Measurements from ENCODE around the gene DENND2D. TPM values are rescaled to one million over a fixed set of nuclear protein-coding genes. Genes with fewer than 3 reads are reported as not detected.

The DENND2D gene
- total RNA-seq, 1 donor from 2014 or later = 4.4 TPM

DNA sequence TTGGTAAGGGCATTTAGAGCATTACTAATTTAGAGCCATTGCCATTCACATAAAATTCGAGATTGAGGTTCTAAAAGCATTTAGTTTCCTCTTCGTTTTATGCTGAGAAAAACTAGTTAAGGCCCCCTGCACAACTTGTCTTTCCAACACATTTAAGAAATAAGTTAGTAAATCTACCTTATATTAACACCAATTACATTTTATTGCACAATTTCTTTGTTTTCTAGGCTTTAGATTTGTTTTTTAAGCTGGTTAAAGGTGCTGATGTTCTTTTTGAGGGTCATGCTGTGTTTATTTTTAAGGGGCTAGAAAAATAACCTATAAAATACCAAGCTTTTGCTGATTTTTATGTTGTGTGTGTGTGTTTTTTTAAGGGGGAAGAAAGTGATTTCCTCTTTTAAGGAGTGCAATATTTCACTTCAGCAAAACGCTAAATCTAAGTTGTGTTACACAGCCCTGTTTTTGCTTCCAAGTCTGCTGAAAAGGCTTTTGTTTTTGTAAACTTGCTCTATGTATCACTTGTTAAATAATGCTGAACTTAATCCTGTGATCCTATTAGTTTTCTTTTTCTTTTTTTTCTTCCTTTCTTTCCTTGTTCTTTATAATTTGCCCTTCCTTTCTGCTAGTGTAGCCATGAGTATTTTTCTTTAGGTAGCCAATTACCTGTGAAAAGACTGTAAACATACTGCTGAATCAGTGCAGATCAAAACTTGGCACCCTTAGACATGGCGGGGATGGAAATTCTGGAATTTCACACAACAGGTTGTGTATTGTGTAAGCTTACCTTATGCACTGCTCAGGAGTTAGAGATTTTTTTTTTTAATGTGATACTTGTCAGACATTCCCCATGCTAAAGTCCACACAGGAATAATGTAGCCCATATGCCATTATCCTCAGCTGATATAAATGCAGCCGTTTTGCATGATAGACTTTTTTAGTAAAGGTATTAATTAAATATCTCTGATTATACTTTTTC, 58.9 kb downstream of the DENND2D start:
- H3K27ac ChIP-seq = no peak overlapping the region

DNA sequence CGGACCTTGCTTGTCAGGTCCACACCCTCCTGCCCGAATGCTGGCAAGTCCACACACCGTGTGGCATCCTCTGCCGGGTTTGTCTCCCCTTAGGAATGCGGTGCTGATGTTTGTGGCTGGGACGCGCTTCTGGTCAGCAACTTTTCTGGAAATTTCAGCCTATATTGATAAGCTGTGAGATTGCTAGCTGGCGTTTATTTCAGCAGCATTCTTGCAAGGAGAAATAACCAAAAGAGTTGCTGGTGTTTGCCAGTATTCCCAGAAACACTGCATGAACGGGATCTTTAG, 59.8 kb downstream of the DENND2D start:
- DNase-seq (ENCODE audit: low spot score in 2 of 2) = no peak
- no peaks in the 10 kb centered on the region for H3K27me3 ChIP-seq
- H3K4me1 ChIP-seq = peaks cover 0 to 15% of the 10 kb centered on the region in 2 donors
- H3K9me3 ChIP-seq = no peaks in the 10 kb centered on the region
- TF ChIP-seq, protein P1, sequence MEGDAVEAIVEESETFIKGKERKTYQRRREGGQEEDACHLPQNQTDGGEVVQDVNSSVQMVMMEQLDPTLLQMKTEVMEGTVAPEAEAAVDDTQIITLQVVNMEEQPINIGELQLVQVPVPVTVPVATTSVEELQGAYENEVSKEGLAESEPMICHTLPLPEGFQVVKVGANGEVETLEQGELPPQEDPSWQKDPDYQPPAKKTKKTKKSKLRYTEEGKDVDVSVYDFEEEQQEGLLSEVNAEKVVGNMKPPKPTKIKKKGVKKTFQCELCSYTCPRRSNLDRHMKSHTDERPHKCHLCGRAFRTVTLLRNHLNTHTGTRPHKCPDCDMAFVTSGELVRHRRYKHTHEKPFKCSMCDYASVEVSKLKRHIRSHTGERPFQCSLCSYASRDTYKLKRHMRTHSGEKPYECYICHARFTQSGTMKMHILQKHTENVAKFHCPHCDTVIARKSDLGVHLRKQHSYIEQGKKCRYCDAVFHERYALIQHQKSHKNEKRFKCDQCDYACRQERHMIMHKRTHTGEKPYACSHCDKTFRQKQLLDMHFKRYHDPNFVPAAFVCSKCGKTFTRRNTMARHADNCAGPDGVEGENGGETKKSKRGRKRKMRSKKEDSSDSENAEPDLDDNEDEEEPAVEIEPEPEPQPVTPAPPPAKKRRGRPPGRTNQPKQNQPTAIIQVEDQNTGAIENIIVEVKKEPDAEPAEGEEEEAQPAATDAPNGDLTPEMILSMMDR (IDR thresholded peaks at IDR 0.05) = no peak
- H3K27ac ChIP-seq = peak overlapping the region; percentile 90 to 98
- intact Hi-C loops (cut with DNase I) = loop anchor here (2.0 to 10.0 kb wide), 2 partner anchors 308 to 614 kb away; partner anchors contain the start of genes ATP5PB, DDX20 and WDR77
- H3K36me3 ChIP-seq = peaks cover 0 to 9% of the 10 kb centered on the region in 2 donors
- H3K4me3 ChIP-seq = peak overlapping the region; percentile 84 to 97

More for the DNA sequence above, 58.9 kb downstream of the DENND2D start:
- peaks cover 0 to 15% of the 10 kb centered on the region in 2 donors for H3K4me1 ChIP-seq
- DNase-seq (ENCODE audit: low spot score in 2 of 2) = no peak
- peak overlapping the region; percentile 84 to 97 for H3K4me3 ChIP-seq
- intact Hi-C loops (cut with DNase I) = loop anchor here (2.0 to 10.0 kb wide), 2 partner anchors 307 to 613 kb away; partner anchors contain the start of genes ATP5PB, DDX20 and WDR77
- H3K9me3 ChIP-seq = no peaks in the 10 kb centered on the region
- H3K36me3 ChIP-seq = peaks cover 0 to 3% of the 10 kb centered on the region in 2 donors
- no peaks in the 10 kb centered on the region for H3K27me3 ChIP-seq
- TF ChIP-seq, protein P1 (IDR thresholded peaks at IDR 0.05) = no peak

DNA sequence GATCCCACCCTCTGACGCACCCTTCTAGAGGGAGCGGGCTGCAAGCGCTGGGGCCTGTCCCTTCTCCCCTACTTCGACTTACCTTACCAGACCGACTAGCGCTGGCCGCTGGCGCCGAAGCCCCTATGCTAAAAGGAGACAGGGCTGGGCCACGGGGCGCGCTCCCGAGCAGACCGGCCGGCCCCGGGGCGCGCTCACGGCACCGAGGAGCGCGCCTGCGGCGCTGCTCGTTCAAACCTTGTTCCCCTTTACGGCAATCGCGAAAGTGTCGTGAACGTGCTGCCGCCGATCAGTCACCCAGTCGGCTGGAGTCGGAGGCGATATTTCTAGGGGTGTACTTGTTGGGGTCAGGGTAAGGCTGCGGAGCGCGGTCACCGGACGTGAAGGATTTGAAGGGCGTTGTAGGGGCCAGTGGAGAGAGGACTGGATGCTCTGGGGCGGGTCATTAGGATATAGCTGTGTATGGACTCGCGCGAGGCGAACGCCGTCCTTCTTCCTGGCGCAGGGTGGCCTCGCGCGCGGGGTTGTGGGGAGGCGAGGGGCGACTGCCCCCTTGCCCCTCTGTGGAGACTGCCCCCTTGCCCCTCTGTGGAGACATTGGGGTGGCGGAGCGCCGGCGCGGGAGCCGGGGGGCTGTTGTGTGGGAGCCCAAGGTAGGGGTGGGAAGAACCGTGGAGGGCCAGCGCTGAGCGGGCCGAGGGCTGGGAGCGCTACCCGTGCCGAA, 60.3 kb downstream of the DENND2D start, which contains the start of the genes CEPT1 and DRAM2:
Gene CEPT1 (plus strand): TSS at position 268 of the 724 bp plus-strand sequence. CDS start 7,492 bp downstream, outside the sequence.
Gene DRAM2 (minus strand): TSS at position 138 of the 724 bp plus-strand sequence. CDS start 8,539 bp downstream, outside the sequence.
- peak; percentile 84 to 98 for DNase-seq (ENCODE audit: low spot score in 2 of 2)
- Histone ChIP-seq H3K4me3 (peak within 1 kb of the TSS; percentile 84 to 97), H3K9me3 (no peaks in the 10 kb centered on the region), H3K4me1 (peaks cover 0 to 15% of the 10 kb centered on the region in 2 donors), H3K27ac (peak within 1 kb of the TSS; percentile 90 to 98), H3K36me3 (peaks cover 3 to 9% of the 10 kb centered on the region in 2 donors), H3K27me3 (no peaks in the 10 kb centered on the region)
- intact Hi-C loops (cut with DNase I) = loop anchor here (2.0 to 10.0 kb wide), 2 partner anchors 309 to 615 kb away; partner anchors contain the start of genes ATP5PB, DDX20 and WDR77
- TF ChIP-seq, protein P1 (IDR thresholded peaks at IDR 0.05) = no peak

DNA sequence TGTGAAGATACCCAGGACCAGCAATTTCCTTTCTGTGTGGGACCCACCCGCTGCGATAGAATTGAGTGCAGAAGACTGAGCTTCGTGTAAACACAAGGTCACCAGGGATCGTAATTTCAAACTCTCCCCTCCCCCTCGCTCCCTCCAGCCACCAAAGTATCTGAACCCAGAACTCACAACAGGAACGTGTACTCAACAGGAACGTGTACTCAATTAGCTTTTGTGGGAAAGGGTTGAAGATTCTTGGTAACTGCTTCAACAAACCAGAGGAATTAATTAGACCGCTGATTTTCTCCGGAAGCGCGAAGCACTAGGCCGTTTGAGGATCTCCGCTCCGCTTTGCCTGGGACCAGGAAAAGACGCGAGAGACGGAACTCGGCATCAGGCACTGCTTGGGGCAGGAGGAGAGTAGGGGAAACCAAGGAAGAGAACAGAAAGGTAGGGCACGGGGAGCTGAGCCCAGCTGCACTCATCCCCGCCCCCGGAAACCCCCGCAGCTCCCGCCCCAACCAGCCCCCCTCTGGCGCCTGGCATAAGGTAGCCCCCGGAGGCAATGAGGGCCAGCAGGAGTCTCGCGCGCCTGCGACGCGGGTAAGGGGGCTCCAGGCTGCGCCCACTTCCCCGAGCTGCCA, 61.0 kb downstream of the DENND2D start:
- Histone ChIP-seq H3K4me3 (peak overlapping the region; percentile 84 to 97), H3K27ac (peak overlapping the region; percentile 90 to 98), H3K36me3 (peaks cover 6 to 9% of the 10 kb centered on the region in 2 donors), H3K27me3 (no peaks in the 10 kb centered on the region), H3K4me1 (peaks cover 0 to 15% of the 10 kb centered on the region in 2 donors), H3K9me3 (no peaks in the 10 kb centered on the region)
- DNase-seq (ENCODE audit: low spot score in 2 of 2) = peak in 1 of 2 donors; percentile 66
- intact Hi-C loops (cut with DNase I) = no loop called here
- TF ChIP-seq, protein P1 (IDR thresholded peaks at IDR 0.05) = no peak

Other genes starting within 250 kb of the DENND2D start
- gene LRIF1, start 236.7 kb downstream of the DENND2D start, total RNA-seq = 3.5 TPM
- gene DRAM2, start 60.6 kb downstream of the DENND2D start, total RNA-seq = 60.2 TPM
- gene CEPT1, start 60.4 kb downstream of the DENND2D start, total RNA-seq = 6.6 TPM
- gene CHI3L2, start 27.1 kb upstream of the DENND2D start, total RNA-seq = 10.1 TPM
- not detected for gene CHIA, start 90.2 kb upstream of the DENND2D start, total RNA-seq
- 1.6 TPM for gene OVGP1, start 227.1 kb upstream of the DENND2D start, total RNA-seq
- gene WDR77, start 248.6 kb upstream of the DENND2D start, total RNA-seq = 31.2 TPM
- 24.7 TPM for gene ATP5PB, start 248.8 kb upstream of the DENND2D start, total RNA-seq